ENCODE measurements around the gene ZFY.

The ZFY gene

GRCh38 chrY:2934861-2935715 is at the start of gene ZFY:
TSS of gene ZFY (plus strand) at chrY:2935381. CDS start at chrY:2953937, 18,556 bp downstream.
- intact Hi-C loops (cut with DNase I): no loop called here
- peak in 3 of 10 donors; percentile 27 to 47 (median 35) for DNase-seq

GRCh38 chrY:2885880-2886279 is 49.3 kb upstream of the ZFY start:
- intact Hi-C loops (cut with DNase I): no loop called here
- no peak for DNase-seq

- no peak for DNase-seq
- intact Hi-C loops (cut with DNase I): no loop called here
Observed at GRCh38 chrY:2887386-2887785, 47.8 kb upstream of the ZFY start.

GRCh38 chrY:2887955-2888354 is 47.2 kb upstream of the ZFY start:
- intact Hi-C loops (cut with DNase I): no loop called here
- no peak for DNase-seq

GRCh38 chrY:2893471-2893870 is 41.7 kb upstream of the ZFY start:
- intact Hi-C loops (cut with DNase I): no loop called here
- no peak for DNase-seq

- intact Hi-C loops (cut with DNase I): no loop called here
- DNase-seq: no peak
Observed at GRCh38 chrY:2896050-2896449, 39.1 kb upstream of the ZFY start.

- DNase-seq: no peak
- intact Hi-C loops (cut with DNase I): no loop called here
Observed at GRCh38 chrY:2907356-2907755, 27.8 kb upstream of the ZFY start.

- DNase-seq: no peak
- intact Hi-C loops (cut with DNase I): no loop called here
Observed at GRCh38 chrY:2913066-2913815, 21.9 kb upstream of the ZFY start.

- peak in 1 of 10 donors; percentile 8 for DNase-seq
- intact Hi-C loops (cut with DNase I): no loop called here
Observed at GRCh38 chrY:2934078-2934477, 1.1 kb upstream of the ZFY start.

- intact Hi-C loops (cut with DNase I): no loop called here
- DNase-seq: peak in 3 of 10 donors; percentile 82 to 84 (median 83)
Observed at GRCh38 chrY:2935716-2936435, 695 bp downstream of the ZFY start.

- no peak for DNase-seq
- intact Hi-C loops (cut with DNase I): no loop called here
Observed at GRCh38 chrY:2936436-2936750, 1.2 kb downstream of the ZFY start.

GRCh38 chrY:2937149-2937548 is 2.0 kb downstream of the ZFY start:
- DNase-seq: no peak
- intact Hi-C loops (cut with DNase I): no loop called here

GRCh38 chrY:2949590-2950252 is 14.5 kb downstream of the ZFY start:
- intact Hi-C loops (cut with DNase I): no loop called here
- no peak for DNase-seq

GRCh38 chrY:2950655-2951054 is 15.5 kb downstream of the ZFY start:
- intact Hi-C loops (cut with DNase I): no loop called here
- no peak for DNase-seq

GRCh38 chrY:2952912-2953311 is 17.7 kb downstream of the ZFY start:
- no peak for DNase-seq
- intact Hi-C loops (cut with DNase I): no loop called here

- DNase-seq: no peak
- intact Hi-C loops (cut with DNase I): no loop called here
Observed at GRCh38 chrY:2954735-2955134, 19.6 kb downstream of the ZFY start.

- intact Hi-C loops (cut with DNase I): no loop called here
Observed at GRCh38 chrY:2955561-2955960, 20.4 kb downstream of the ZFY start.

GRCh38 chrY:2962061-2962460 is 26.9 kb downstream of the ZFY start:
- intact Hi-C loops (cut with DNase I): no loop called here
- DNase-seq: no peak

More at GRCh38 chrY:2955561-2955960, 20.4 kb downstream of the ZFY start:
- DNase-seq: no peak

- intact Hi-C loops (cut with DNase I): no loop called here
- no peak for DNase-seq
Observed at GRCh38 chrY:2964814-2965213, 29.6 kb downstream of the ZFY start.

- intact Hi-C loops (cut with DNase I): no loop called here
- DNase-seq: no peak
Observed at GRCh38 chrY:2965629-2966028, 30.4 kb downstream of the ZFY start.

- intact Hi-C loops (cut with DNase I): no loop called here
- DNase-seq: no peak
Observed at GRCh38 chrY:2969561-2969960, 34.4 kb downstream of the ZFY start.
